HL-60 (cell line): ENCODE data around the gene TSHZ2.

Experiments used
- GABPA ChIP-seq: IDR thresholded peaks from 2 replicates; pipeline ENCODE4 v1.6.1; 2012; ENCODE audit warnings: low read depth
- POLR2AphosphoS5 ChIP-seq: IDR thresholded peaks from 2 replicates; pipeline ENCODE4 v1.6.1; 2012; ENCODE audit warnings: low read depth
- TF ChIP-seq, protein P1 (sequence below): IDR thresholded peaks from one replicate; pipeline ENCODE4 v1.5.1; 2011; ENCODE audit warnings: low read length, control low read depth, inconsistent platforms; ENCODE audit not compliant: insufficient read depth
- TF ChIP-seq, protein P2 (sequence below): IDR thresholded peaks from 2 replicates; pipeline ENCODE4 v1.6.1; 2012; ENCODE audit warnings: low read depth; ENCODE audit not compliant: insufficient replicate concordance

DNA sequence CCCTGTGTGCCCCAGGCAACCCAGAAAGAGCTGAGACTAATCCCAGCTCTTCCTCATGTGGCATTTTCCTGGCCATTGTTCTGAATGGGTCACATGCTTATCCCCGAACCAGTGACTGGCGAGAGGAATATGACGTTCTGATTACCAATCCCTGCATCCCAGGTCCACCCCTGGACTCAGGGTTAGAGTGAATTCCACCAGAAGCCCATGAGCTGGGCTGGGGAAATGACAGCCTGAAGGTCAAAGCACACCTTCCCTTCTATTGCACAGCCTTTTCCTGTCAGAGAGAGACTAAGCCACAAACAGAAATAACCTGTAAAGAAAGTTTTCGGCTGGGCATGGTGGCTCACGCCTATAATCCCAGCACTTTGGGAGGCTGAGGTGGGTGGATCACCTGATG lies 550.5 kb downstream of the TSHZ2 start:
- TF ChIP-seq, protein P1, sequence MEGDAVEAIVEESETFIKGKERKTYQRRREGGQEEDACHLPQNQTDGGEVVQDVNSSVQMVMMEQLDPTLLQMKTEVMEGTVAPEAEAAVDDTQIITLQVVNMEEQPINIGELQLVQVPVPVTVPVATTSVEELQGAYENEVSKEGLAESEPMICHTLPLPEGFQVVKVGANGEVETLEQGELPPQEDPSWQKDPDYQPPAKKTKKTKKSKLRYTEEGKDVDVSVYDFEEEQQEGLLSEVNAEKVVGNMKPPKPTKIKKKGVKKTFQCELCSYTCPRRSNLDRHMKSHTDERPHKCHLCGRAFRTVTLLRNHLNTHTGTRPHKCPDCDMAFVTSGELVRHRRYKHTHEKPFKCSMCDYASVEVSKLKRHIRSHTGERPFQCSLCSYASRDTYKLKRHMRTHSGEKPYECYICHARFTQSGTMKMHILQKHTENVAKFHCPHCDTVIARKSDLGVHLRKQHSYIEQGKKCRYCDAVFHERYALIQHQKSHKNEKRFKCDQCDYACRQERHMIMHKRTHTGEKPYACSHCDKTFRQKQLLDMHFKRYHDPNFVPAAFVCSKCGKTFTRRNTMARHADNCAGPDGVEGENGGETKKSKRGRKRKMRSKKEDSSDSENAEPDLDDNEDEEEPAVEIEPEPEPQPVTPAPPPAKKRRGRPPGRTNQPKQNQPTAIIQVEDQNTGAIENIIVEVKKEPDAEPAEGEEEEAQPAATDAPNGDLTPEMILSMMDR, result no peak
- TF ChIP-seq, protein P2, sequence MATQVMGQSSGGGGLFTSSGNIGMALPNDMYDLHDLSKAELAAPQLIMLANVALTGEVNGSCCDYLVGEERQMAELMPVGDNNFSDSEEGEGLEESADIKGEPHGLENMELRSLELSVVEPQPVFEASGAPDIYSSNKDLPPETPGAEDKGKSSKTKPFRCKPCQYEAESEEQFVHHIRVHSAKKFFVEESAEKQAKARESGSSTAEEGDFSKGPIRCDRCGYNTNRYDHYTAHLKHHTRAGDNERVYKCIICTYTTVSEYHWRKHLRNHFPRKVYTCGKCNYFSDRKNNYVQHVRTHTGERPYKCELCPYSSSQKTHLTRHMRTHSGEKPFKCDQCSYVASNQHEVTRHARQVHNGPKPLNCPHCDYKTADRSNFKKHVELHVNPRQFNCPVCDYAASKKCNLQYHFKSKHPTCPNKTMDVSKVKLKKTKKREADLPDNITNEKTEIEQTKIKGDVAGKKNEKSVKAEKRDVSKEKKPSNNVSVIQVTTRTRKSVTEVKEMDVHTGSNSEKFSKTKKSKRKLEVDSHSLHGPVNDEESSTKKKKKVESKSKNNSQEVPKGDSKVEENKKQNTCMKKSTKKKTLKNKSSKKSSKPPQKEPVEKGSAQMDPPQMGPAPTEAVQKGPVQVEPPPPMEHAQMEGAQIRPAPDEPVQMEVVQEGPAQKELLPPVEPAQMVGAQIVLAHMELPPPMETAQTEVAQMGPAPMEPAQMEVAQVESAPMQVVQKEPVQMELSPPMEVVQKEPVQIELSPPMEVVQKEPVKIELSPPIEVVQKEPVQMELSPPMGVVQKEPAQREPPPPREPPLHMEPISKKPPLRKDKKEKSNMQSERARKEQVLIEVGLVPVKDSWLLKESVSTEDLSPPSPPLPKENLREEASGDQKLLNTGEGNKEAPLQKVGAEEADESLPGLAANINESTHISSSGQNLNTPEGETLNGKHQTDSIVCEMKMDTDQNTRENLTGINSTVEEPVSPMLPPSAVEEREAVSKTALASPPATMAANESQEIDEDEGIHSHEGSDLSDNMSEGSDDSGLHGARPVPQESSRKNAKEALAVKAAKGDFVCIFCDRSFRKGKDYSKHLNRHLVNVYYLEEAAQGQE, result no peak
- no peak for TF ChIP-seq POLR2AphosphoS5
- no peak for TF ChIP-seq GABPA
